ENCODE data around the gene CNTN5. TPM values are rescaled to one million over a fixed set of nuclear protein-coding genes. Genes with fewer than 3 reads are reported as not detected.
A peak's percentile ranks its signal among the peaks of the same experiment; 100 is the strongest.

CNTN5 gene
- total and polyA plus RNA-seq, 2 donors (not counting 1 experiment from before 2014, with no cell fraction given) = not detected

DNA sequence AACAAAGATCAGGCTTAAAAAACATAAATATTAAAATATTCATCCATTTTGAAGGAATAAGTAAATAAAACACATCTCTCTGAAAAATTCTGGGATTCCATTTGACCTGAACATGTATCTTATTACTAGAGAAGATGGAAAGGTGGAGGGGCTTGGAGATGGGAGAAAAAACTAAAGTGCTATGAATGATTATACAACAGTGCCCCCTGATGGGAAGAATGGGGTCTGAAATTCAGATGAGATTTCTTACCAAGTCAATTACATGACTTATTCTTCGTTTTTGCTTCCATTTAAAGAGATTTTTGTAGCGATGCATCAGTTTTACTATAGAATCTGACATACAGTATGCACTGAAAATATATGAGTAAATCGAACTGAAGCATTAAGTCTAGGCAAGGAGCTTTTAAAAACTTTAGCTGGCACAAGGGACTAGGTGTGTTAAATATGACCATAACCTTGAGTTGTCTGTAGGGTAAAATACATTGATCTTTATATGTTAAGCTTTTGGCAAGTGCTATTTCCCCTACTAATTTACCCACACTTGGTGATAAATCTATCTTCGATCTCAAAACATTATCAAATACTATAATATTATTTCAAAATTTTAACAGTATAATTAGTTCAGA is 718.8 kb downstream of the CNTN5 start:
- H3K4me3 ChIP-seq (ENCODE audit: control extremely low read depth in 1 of 5, extremely low read depth in 1 of 5, insufficient read depth in 1 of 5, low read depth in 2 of 5, low read length in 4 of 5) = no peak overlapping the region
- H4K20me1 ChIP-seq (ENCODE audit: control insufficient read depth, insufficient read depth, low read length, poor library complexity, severe bottlenecking) = no peaks in the 10 kb centered on the region
- H3K9me3 ChIP-seq (ENCODE audit: control extremely low read depth in 1 of 3, control insufficient read depth in 2 of 3, insufficient read depth in 1 of 3, low read length in 2 of 3) = no peaks in the 10 kb centered on the region
- H3K36me3 ChIP-seq (replicated peaks in 1 of 2; ENCODE audit: control extremely low read depth in 1 of 2, control insufficient read depth in 1 of 2, extremely low read depth in 1 of 2, insufficient read depth in 2 of 2, low read length in 1 of 2) = no peaks in the 10 kb centered on the region
- CTCF ChIA-PET = no interaction called here
- Mint-ChIP-seq H3K27me3 (no peaks in the 10 kb centered on the region), H3K4me1 (no peaks in the 10 kb centered on the region), H3K27ac (no peak overlapping the region), H3K9me3 (ENCODE audit: insufficient read depth) (no peaks in the 10 kb centered on the region), H3K4me3 (no peak overlapping the region)
- no peak overlapping the region for H3K27ac ChIP-seq (ENCODE audit: low read length in 2 of 2)
- POLR2A ChIA-PET = no interaction called here
- H3K4me2 ChIP-seq (replicated peaks; ENCODE audit: low read depth, low read length, poor library complexity, severe bottlenecking) = no peak overlapping the region
- TF ChIP-seq, protein P1, sequence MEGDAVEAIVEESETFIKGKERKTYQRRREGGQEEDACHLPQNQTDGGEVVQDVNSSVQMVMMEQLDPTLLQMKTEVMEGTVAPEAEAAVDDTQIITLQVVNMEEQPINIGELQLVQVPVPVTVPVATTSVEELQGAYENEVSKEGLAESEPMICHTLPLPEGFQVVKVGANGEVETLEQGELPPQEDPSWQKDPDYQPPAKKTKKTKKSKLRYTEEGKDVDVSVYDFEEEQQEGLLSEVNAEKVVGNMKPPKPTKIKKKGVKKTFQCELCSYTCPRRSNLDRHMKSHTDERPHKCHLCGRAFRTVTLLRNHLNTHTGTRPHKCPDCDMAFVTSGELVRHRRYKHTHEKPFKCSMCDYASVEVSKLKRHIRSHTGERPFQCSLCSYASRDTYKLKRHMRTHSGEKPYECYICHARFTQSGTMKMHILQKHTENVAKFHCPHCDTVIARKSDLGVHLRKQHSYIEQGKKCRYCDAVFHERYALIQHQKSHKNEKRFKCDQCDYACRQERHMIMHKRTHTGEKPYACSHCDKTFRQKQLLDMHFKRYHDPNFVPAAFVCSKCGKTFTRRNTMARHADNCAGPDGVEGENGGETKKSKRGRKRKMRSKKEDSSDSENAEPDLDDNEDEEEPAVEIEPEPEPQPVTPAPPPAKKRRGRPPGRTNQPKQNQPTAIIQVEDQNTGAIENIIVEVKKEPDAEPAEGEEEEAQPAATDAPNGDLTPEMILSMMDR (IDR thresholded peaks at IDR 0.05) = peak; percentile 1
- no peak for TF ChIP-seq EZH2 (IDR thresholded peaks at IDR 0.05; ENCODE audit: borderline replicate concordance, insufficient read depth, low read depth, low read length, poor library complexity, severe bottlenecking)
- H3K79me2 ChIP-seq (ENCODE audit: control insufficient read depth, insufficient read depth, low read length) = no peaks in the 10 kb centered on the region
- no peaks in the 10 kb centered on the region for H3K4me1 ChIP-seq (ENCODE audit: control insufficient read depth in 2 of 2, insufficient read depth in 2 of 2, low read length in 2 of 2)
- ATAC-seq (ENCODE audit: low read depth) (no peak), DNase-seq (no peak)
- no CpG with 5 or more reads among the region's 4 CpGs for WGBS (ENCODE audit: insufficient coverage)
- no peak overlapping the region for H2AFZ ChIP-seq (ENCODE audit: insufficient read depth, low read depth, low read length, poor library complexity, severe bottlenecking)
- H3K9ac ChIP-seq (ENCODE audit: low read length) = no peak overlapping the region
- H3K27me3 ChIP-seq (replicated peaks in 1 of 4; ENCODE audit: control extremely low read depth in 1 of 4, control insufficient read depth in 3 of 4, insufficient read depth in 4 of 4, low read length in 3 of 4) = no peaks in the 10 kb centered on the region
- intact Hi-C loops (cut with micrococcal nuclease) = no loop called here

DNA sequence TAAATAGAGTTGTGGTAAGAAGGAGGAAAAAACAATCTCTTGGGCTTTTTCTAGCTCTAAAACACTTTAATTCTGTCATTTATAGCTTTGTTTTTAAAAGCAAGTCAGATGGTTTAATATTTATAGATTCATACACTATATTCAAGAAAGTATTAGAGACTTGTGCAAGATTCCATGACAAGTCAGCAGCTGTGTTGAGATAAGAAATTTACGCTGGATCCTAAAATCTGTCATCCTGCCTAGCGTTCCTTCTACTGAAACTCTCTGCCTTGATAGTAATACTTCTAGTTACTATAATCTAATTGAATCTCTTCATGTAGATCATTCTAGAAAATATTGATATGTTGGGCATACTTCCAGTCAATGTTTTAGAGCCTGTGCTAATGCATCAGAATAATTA is 721.8 kb downstream of the CNTN5 start:
- DNase-seq (no peak), ATAC-seq (ENCODE audit: low read depth) (no peak)
- no CpG with 5 or more reads among the region's 2 CpGs for WGBS (ENCODE audit: insufficient coverage)
- Histone ChIP-seq H3K36me3 (replicated peaks in 1 of 2; ENCODE audit: control extremely low read depth in 1 of 2, control insufficient read depth in 1 of 2, extremely low read depth in 1 of 2, insufficient read depth in 2 of 2, low read length in 1 of 2) (no peaks in the 10 kb centered on the region), H3K9ac (ENCODE audit: low read length) (no peak overlapping the region), H4K20me1 (ENCODE audit: control insufficient read depth, insufficient read depth, low read length, poor library complexity, severe bottlenecking) (no peaks in the 10 kb centered on the region), H3K4me3 (ENCODE audit: control extremely low read depth in 1 of 5, extremely low read depth in 1 of 5, insufficient read depth in 1 of 5, low read depth in 2 of 5, low read length in 4 of 5) (no peak overlapping the region), H3K27ac (ENCODE audit: low read length in 2 of 2) (no peak overlapping the region), H2AFZ (ENCODE audit: insufficient read depth, low read depth, low read length, poor library complexity, severe bottlenecking) (no peak overlapping the region), H3K4me1 (ENCODE audit: control insufficient read depth in 2 of 2, insufficient read depth in 2 of 2, low read length in 2 of 2) (no peaks in the 10 kb centered on the region), H3K9me3 (ENCODE audit: control extremely low read depth in 1 of 3, control insufficient read depth in 2 of 3, insufficient read depth in 1 of 3, low read length in 2 of 3) (no peaks in the 10 kb centered on the region), H3K27me3 (replicated peaks in 1 of 4; ENCODE audit: control extremely low read depth in 1 of 4, control insufficient read depth in 3 of 4, insufficient read depth in 4 of 4, low read length in 3 of 4) (no peaks in the 10 kb centered on the region), H3K4me2 (replicated peaks; ENCODE audit: low read depth, low read length, poor library complexity, severe bottlenecking) (no peak overlapping the region), H3K79me2 (ENCODE audit: control insufficient read depth, insufficient read depth, low read length) (no peaks in the 10 kb centered on the region)
- Mint-ChIP-seq H3K27ac (no peak overlapping the region), H3K4me3 (no peak overlapping the region), H3K4me1 (no peaks in the 10 kb centered on the region), H3K27me3 (no peaks in the 10 kb centered on the region), H3K9me3 (ENCODE audit: insufficient read depth) (peaks cover 2% of the 10 kb centered on the region)
- intact Hi-C loops (cut with micrococcal nuclease) = no loop called here
- POLR2A ChIA-PET = no interaction called here
- TF ChIP-seq, protein P1 (IDR thresholded peaks at IDR 0.05) = no peak
- TF ChIP-seq EZH2 (IDR thresholded peaks at IDR 0.05; ENCODE audit: borderline replicate concordance, insufficient read depth, low read depth, low read length, poor library complexity, severe bottlenecking) = no peak
- CTCF ChIA-PET = no interaction called here

All from B cell (primary cell).